Measurements from ENCODE around the gene CYP21A2.
"Not testable (repeated sequence)": the region's sequence is repeated elsewhere in the genome, so short reads cannot be mapped to it uniquely, and the experiment has no call there.

Gene CYP21A2

GRCh38 chr6:32047084-32047478 is 8.9 kb downstream of the CYP21A2 start:
- Histone ChIP-seq H3K79me2 (ENCODE audit: control insufficient read depth, insufficient read depth, low read length) (no peaks in the 10 kb centered on the region), H2BK15ac (replicated peaks; ENCODE audit: low read depth) (no peak overlapping the region), H3K56ac (ENCODE audit: low read length) (no peak overlapping the region), H3K18ac (ENCODE audit: low read length) (no peak overlapping the region), H4K8ac (ENCODE audit: low read depth, low read length) (no peak overlapping the region), H3K27ac (ENCODE audit: low read depth, low read length) (no peak overlapping the region), H3K23ac (ENCODE audit: low read length) (no peak overlapping the region), H3K36me3 (ENCODE audit: control insufficient read depth, insufficient read depth, low read length) (no peaks in the 10 kb centered on the region), H3K79me1 (ENCODE audit: low read length) (no peaks in the 10 kb centered on the region), H3K4me1 (ENCODE audit: control insufficient read depth, low read depth, low read length) (no peaks in the 10 kb centered on the region), H3K4me3 (ENCODE audit: low read length) (no peak overlapping the region), H3K4me2 (ENCODE audit: low read length) (no peak overlapping the region), H4K5ac (ENCODE audit: low read length) (no peak overlapping the region), H2BK120ac (ENCODE audit: low read depth, low read length) (no peak overlapping the region), H2BK5ac (ENCODE audit: low read length) (no peak overlapping the region), H3K27me3 (ENCODE audit: insufficient read depth, low read length, poor library complexity) (no peaks in the 10 kb centered on the region), H2AK5ac (ENCODE audit: low read length) (no peak overlapping the region), H3K9ac (ENCODE audit: low read length) (no peak overlapping the region), H3K4ac (ENCODE audit: low read depth, low read length) (no peak overlapping the region)
- peak; percentile 71 for DNase-seq
- no CpG with 5 or more reads among the region's 11 CpGs for WGBS (ENCODE audit: extremely low coverage, insufficient coverage, low lambda C conversion rate)

- Histone ChIP-seq H3K4me3 (ENCODE audit: low read length) (no peak overlapping the region), H3K9ac (ENCODE audit: low read length) (no peak overlapping the region), H3K56ac (ENCODE audit: low read length) (no peak overlapping the region), H2BK120ac (ENCODE audit: low read depth, low read length) (no peak overlapping the region), H3K18ac (ENCODE audit: low read length) (no peak overlapping the region), H3K27ac (ENCODE audit: low read depth, low read length) (no peak overlapping the region), H3K79me2 (ENCODE audit: control insufficient read depth, insufficient read depth, low read length) (no peaks in the 10 kb centered on the region), H2BK5ac (ENCODE audit: low read length) (no peak overlapping the region), H3K79me1 (ENCODE audit: low read length) (no peaks in the 10 kb centered on the region), H3K23ac (ENCODE audit: low read length) (no peak overlapping the region), H3K27me3 (ENCODE audit: insufficient read depth, low read length, poor library complexity) (no peaks in the 10 kb centered on the region), H4K5ac (ENCODE audit: low read length) (no peak overlapping the region), H2AK5ac (ENCODE audit: low read length) (no peak overlapping the region), H2BK15ac (replicated peaks; ENCODE audit: low read depth) (no peak overlapping the region), H3K36me3 (ENCODE audit: control insufficient read depth, insufficient read depth, low read length) (no peaks in the 10 kb centered on the region), H3K4ac (ENCODE audit: low read depth, low read length) (no peak overlapping the region), H4K8ac (ENCODE audit: low read depth, low read length) (no peak overlapping the region), H3K4me1 (ENCODE audit: control insufficient read depth, low read depth, low read length) (no peaks in the 10 kb centered on the region), H3K4me2 (ENCODE audit: low read length) (no peak overlapping the region)
- DNase-seq: no peak
- no CpG with 5 or more reads among the region's 6 CpGs for WGBS (ENCODE audit: extremely low coverage, insufficient coverage, low lambda C conversion rate)
Observed at GRCh38 chr6:32047539-32047854, 9.3 kb downstream of the CYP21A2 start.

- H3K56ac ChIP-seq (ENCODE audit: low read length): peak overlapping the region; percentile 62
Observed at GRCh38 chr6:32047855-32048766, 9.9 kb downstream of the CYP21A2 start.

GRCh38 chr6:32049149-32049548 is 10.9 kb downstream of the CYP21A2 start:
- not testable (repeated sequence) for H3K36me3 ChIP-seq (ENCODE audit: control insufficient read depth, insufficient read depth, low read length); H2BK5ac ChIP-seq (ENCODE audit: low read length); H3K27ac ChIP-seq (ENCODE audit: low read depth, low read length); H3K56ac ChIP-seq (ENCODE audit: low read length); H3K9ac ChIP-seq (ENCODE audit: low read length); H3K27me3 ChIP-seq (ENCODE audit: insufficient read depth, low read length, poor library complexity); H3K18ac ChIP-seq (ENCODE audit: low read length); H3K4me1 ChIP-seq (ENCODE audit: control insufficient read depth, low read depth, low read length); H3K4me3 ChIP-seq (ENCODE audit: low read length); H3K4ac ChIP-seq (ENCODE audit: low read depth, low read length); H4K8ac ChIP-seq (ENCODE audit: low read depth, low read length); H2BK15ac ChIP-seq (replicated peaks; ENCODE audit: low read depth); H3K79me2 ChIP-seq (ENCODE audit: control insufficient read depth, insufficient read depth, low read length); DNase-seq; H4K5ac ChIP-seq (ENCODE audit: low read length); H3K4me2 ChIP-seq (ENCODE audit: low read length); H2AK5ac ChIP-seq (ENCODE audit: low read length); H2BK120ac ChIP-seq (ENCODE audit: low read depth, low read length); H3K79me1 ChIP-seq (ENCODE audit: low read length); H3K23ac ChIP-seq (ENCODE audit: low read length)
- no CpG with 5 or more reads among the region's 21 CpGs for WGBS (ENCODE audit: extremely low coverage, insufficient coverage, low lambda C conversion rate)

More at GRCh38 chr6:32047855-32048766, 9.9 kb downstream of the CYP21A2 start:
- no peak overlapping the region for H4K5ac ChIP-seq (ENCODE audit: low read length)
- no peak overlapping the region for H3K4ac ChIP-seq (ENCODE audit: low read depth, low read length)
- H3K79me1 ChIP-seq (ENCODE audit: low read length): no peaks in the 10 kb centered on the region
- H3K18ac ChIP-seq (ENCODE audit: low read length): no peak overlapping the region
- no peak overlapping the region for H2BK15ac ChIP-seq (replicated peaks; ENCODE audit: low read depth)
- no peak overlapping the region for H2BK120ac ChIP-seq (ENCODE audit: low read depth, low read length)
- no peak overlapping the region for H3K4me3 ChIP-seq (ENCODE audit: low read length)
- no peak overlapping the region for H2AK5ac ChIP-seq (ENCODE audit: low read length)
- no peaks in the 10 kb centered on the region for H3K27me3 ChIP-seq (ENCODE audit: insufficient read depth, low read length, poor library complexity)
- H3K27ac ChIP-seq (ENCODE audit: low read depth, low read length): no peak overlapping the region
- H3K9ac ChIP-seq (ENCODE audit: low read length): peak overlapping the region; percentile 31
- no peaks in the 10 kb centered on the region for H3K36me3 ChIP-seq (ENCODE audit: control insufficient read depth, insufficient read depth, low read length)
- no peak overlapping the region for H4K8ac ChIP-seq (ENCODE audit: low read depth, low read length)
- no peak overlapping the region for H3K23ac ChIP-seq (ENCODE audit: low read length)
- no peaks in the 10 kb centered on the region for H3K4me1 ChIP-seq (ENCODE audit: control insufficient read depth, low read depth, low read length)
- peak; percentile 71 for DNase-seq
- no CpG with 5 or more reads among the region's 42 CpGs for WGBS (ENCODE audit: extremely low coverage, insufficient coverage, low lambda C conversion rate)
- H2BK5ac ChIP-seq (ENCODE audit: low read length): no peak overlapping the region
- H3K4me2 ChIP-seq (ENCODE audit: low read length): no peak overlapping the region
- H3K79me2 ChIP-seq (ENCODE audit: control insufficient read depth, insufficient read depth, low read length): no peaks in the 10 kb centered on the region

- not testable (repeated sequence) for H3K56ac ChIP-seq (ENCODE audit: low read length); H3K23ac ChIP-seq (ENCODE audit: low read length)
Observed at GRCh38 chr6:32049736-32050135, 11.5 kb downstream of the CYP21A2 start.

GRCh38 chr6:32050562-32050961 is 12.3 kb downstream of the CYP21A2 start:
- Histone ChIP-seq H4K5ac (ENCODE audit: low read length) (no peak overlapping the region), H2BK5ac (ENCODE audit: low read length) (no peak overlapping the region)

More at GRCh38 chr6:32049736-32050135, 11.5 kb downstream of the CYP21A2 start:
- no CpG with 5 or more reads among the region's 11 CpGs for WGBS (ENCODE audit: extremely low coverage, insufficient coverage, low lambda C conversion rate)
- not testable (repeated sequence) for H4K8ac ChIP-seq (ENCODE audit: low read depth, low read length); H3K79me2 ChIP-seq (ENCODE audit: control insufficient read depth, insufficient read depth, low read length); H2BK15ac ChIP-seq (replicated peaks; ENCODE audit: low read depth); H3K27me3 ChIP-seq (ENCODE audit: insufficient read depth, low read length, poor library complexity); H2BK120ac ChIP-seq (ENCODE audit: low read depth, low read length); H2AK5ac ChIP-seq (ENCODE audit: low read length); H3K79me1 ChIP-seq (ENCODE audit: low read length); H3K36me3 ChIP-seq (ENCODE audit: control insufficient read depth, insufficient read depth, low read length); H3K4ac ChIP-seq (ENCODE audit: low read depth, low read length); H3K27ac ChIP-seq (ENCODE audit: low read depth, low read length); DNase-seq; H3K4me1 ChIP-seq (ENCODE audit: control insufficient read depth, low read depth, low read length); H2BK5ac ChIP-seq (ENCODE audit: low read length); H3K9ac ChIP-seq (ENCODE audit: low read length); H4K5ac ChIP-seq (ENCODE audit: low read length); H3K4me3 ChIP-seq (ENCODE audit: low read length); H3K4me2 ChIP-seq (ENCODE audit: low read length); H3K18ac ChIP-seq (ENCODE audit: low read length)

More at GRCh38 chr6:32050562-32050961, 12.3 kb downstream of the CYP21A2 start:
- no CpG with 5 or more reads among the region's 5 CpGs for WGBS (ENCODE audit: extremely low coverage, insufficient coverage, low lambda C conversion rate)
- Histone ChIP-seq H3K9ac (ENCODE audit: low read length) (no peak overlapping the region), H3K36me3 (ENCODE audit: control insufficient read depth, insufficient read depth, low read length) (no peaks in the 10 kb centered on the region), H3K4me3 (ENCODE audit: low read length) (no peak overlapping the region), H3K56ac (ENCODE audit: low read length) (no peak overlapping the region), H3K23ac (ENCODE audit: low read length) (no peak overlapping the region), H3K4me1 (ENCODE audit: control insufficient read depth, low read depth, low read length) (no peaks in the 10 kb centered on the region), H3K4ac (ENCODE audit: low read depth, low read length) (no peak overlapping the region), H2AK5ac (ENCODE audit: low read length) (no peak overlapping the region), H3K18ac (ENCODE audit: low read length) (no peak overlapping the region), H2BK120ac (ENCODE audit: low read depth, low read length) (no peak overlapping the region), H3K79me1 (ENCODE audit: low read length) (no peaks in the 10 kb centered on the region), H3K79me2 (ENCODE audit: control insufficient read depth, insufficient read depth, low read length) (no peaks in the 10 kb centered on the region), H3K27me3 (ENCODE audit: insufficient read depth, low read length, poor library complexity) (no peaks in the 10 kb centered on the region), H4K8ac (ENCODE audit: low read depth, low read length) (no peak overlapping the region), H3K4me2 (ENCODE audit: low read length) (no peak overlapping the region), H3K27ac (ENCODE audit: low read depth, low read length) (no peak overlapping the region), H2BK15ac (replicated peaks; ENCODE audit: low read depth) (no peak overlapping the region)
- no peak for DNase-seq

All from mesendoderm (in vitro differentiated cells).